MCF 10A (cell line): ENCODE measurements around the gene BMPR1B. TPM values are rescaled to one million over a fixed set of nuclear protein-coding genes. Genes with fewer than 3 reads are reported as not detected.

Experiments used
- BruUV-seq: library from RNA; stranded (reverse); fragments of 400-500 nt; replicated peaks from 2 replicates; lab custom pipeline; 2021; lab: Mats Ljungman, UMichigan
- CTCF ChIA-PET: fragments of 300-600 bp; sonication (Branson Sonifier 250); formaldehyde crosslinking; extraction: SDS; loops from one replicate; lab custom pipeline; 2021; ENCODE audit warnings: antibody characterized with exemption, inconsistent platforms; lab: Yijun Ruan, JAX
- POLR2A ChIA-PET: fragments of 300-600, 350-650 bp; sonication (Branson Sonifier 250); formaldehyde crosslinking; extraction: SDS; loops from one replicate; lab custom pipeline; 2020; ENCODE audit warnings: antibody characterized with exemption, inconsistent platforms; lab: Yijun Ruan, JAX
- DNase-seq: peaks from one replicate; pipeline ENCODE4 v3.0.0-alpha.2; 2018; ENCODE audit not compliant: unreplicated experiment
- H3K27ac Mint-ChIP-seq: one replicate; pipeline ENCODE4 v1.8.0; 2022; ENCODE audit warnings: mild to moderate bottlenecking, low read depth, mixed read lengths; ENCODE audit not compliant: unreplicated experiment
- H3K27me3 Mint-ChIP-seq: one replicate; pipeline ENCODE4 v1.8.0; 2022; ENCODE audit warnings: mixed read lengths; ENCODE audit not compliant: insufficient read depth, unreplicated experiment
- H3K36me3 Mint-ChIP-seq: one replicate; pipeline ENCODE4 v1.8.0; 2022; ENCODE audit warnings: mild to moderate bottlenecking, moderate library complexity, mixed read lengths; ENCODE audit not compliant: insufficient read depth, unreplicated experiment
- H3K4me1 Mint-ChIP-seq: one replicate; pipeline ENCODE4 v1.8.0; 2022; ENCODE audit warnings: mixed read lengths; ENCODE audit not compliant: insufficient read depth, unreplicated experiment
- H3K4me3 Mint-ChIP-seq: one replicate; pipeline ENCODE4 v1.8.0; 2022; ENCODE audit warnings: mild to moderate bottlenecking, moderate library complexity, mixed read lengths; ENCODE audit not compliant: unreplicated experiment
- H3K9me3 Mint-ChIP-seq: one replicate; pipeline ENCODE4 v1.8.0; 2022; ENCODE audit warnings: mixed read lengths; ENCODE audit not compliant: unreplicated experiment
- intact Hi-C: fragments of 100-400 bp; cut with micrococcal nuclease; formaldehyde crosslinking; loops from 2 replicates; pipeline ENCODE4 v1.14.1; 2022
- total RNA-seq: library from RNA; stranded (reverse); gene quantifications from 2 replicates; pipeline ENCODE4 v1.2.3, GENCODE V29; 2022
- TF ChIP-seq, protein P1 (sequence below): fragments of 200-600 bp; IDR thresholded peaks from one replicate; pipeline ENCODE4 v1.8.0; 2022; ENCODE audit warnings: antibody characterized with exemption, mild to moderate bottlenecking; ENCODE audit not compliant: unreplicated experiment

The BMPR1B gene
- total RNA-seq, 1 experiment from 2014 or later: 18.8 TPM

DNA sequence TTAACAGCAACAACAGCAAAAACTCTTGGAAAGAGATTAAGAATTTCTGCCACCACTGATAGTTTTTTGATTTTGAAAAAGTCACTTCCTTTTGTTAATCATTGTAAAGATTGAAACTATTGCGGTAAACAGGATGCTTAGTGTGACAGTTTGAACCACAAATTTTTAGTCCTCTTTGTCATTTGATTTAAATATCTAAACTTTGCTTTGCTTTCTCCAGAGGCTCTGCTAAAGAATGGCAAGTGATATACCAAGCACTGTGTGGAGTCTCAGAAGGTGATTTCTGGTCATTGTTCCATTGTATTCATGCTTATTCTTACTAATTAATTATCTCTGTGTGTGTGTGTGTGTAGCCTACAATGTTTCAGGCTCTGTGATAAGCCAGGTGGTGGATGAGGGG lies 155.6 kb downstream of the BMPR1B start:
- intact Hi-C loops: no loop called here

DNA sequence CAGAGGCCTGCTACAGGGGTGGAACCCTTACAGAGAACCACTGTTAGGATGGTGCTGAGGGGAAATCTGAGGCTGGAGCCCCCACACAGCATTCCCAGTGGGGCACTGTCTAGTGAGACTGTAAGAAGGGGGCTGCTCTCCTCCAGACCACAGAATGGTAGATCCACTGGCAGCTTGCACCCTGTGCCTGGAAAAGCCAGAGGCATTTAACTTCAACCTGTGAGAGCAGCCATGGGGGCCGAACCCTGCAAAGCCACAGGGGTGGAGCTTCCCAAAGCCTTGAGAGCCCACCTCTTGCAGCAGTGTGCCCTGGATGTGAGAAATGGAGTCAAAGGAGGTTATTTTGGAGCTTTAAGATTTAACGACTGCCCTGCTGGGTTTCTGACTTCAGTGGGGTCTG lies 159.4 kb downstream of the BMPR1B start:
- TF ChIP-seq, protein P1, sequence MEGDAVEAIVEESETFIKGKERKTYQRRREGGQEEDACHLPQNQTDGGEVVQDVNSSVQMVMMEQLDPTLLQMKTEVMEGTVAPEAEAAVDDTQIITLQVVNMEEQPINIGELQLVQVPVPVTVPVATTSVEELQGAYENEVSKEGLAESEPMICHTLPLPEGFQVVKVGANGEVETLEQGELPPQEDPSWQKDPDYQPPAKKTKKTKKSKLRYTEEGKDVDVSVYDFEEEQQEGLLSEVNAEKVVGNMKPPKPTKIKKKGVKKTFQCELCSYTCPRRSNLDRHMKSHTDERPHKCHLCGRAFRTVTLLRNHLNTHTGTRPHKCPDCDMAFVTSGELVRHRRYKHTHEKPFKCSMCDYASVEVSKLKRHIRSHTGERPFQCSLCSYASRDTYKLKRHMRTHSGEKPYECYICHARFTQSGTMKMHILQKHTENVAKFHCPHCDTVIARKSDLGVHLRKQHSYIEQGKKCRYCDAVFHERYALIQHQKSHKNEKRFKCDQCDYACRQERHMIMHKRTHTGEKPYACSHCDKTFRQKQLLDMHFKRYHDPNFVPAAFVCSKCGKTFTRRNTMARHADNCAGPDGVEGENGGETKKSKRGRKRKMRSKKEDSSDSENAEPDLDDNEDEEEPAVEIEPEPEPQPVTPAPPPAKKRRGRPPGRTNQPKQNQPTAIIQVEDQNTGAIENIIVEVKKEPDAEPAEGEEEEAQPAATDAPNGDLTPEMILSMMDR: no peak
- Mint-ChIP-seq H3K27ac (no peak overlapping the region), H3K9me3 (peaks cover 9% of the 10 kb centered on the region), H3K4me1 (no peaks in the 10 kb centered on the region), H3K4me3 (no peak overlapping the region), H3K27me3 (no peaks in the 10 kb centered on the region), H3K36me3 (no peaks in the 10 kb centered on the region)
- no TSS peak for BruUV-seq
- DNase-seq: no peak
- ChIA-PET POLR2A (interaction anchor here (0.5 kb wide), 1 partner anchor 49 kb away, joined by 3 read pairs; no protein-coding TSS in a partner anchor), CTCF (no interaction called here)
- intact Hi-C loops: no loop called here

More for the DNA sequence above, 155.6 kb downstream of the BMPR1B start:
- peaks cover 9% of the 10 kb centered on the region for H3K9me3 Mint-ChIP-seq
- CTCF ChIA-PET: no interaction called here
- no peak overlapping the region for H3K4me3 Mint-ChIP-seq
- no TSS peak for BruUV-seq
- no peak overlapping the region for H3K27ac Mint-ChIP-seq
- no peaks in the 10 kb centered on the region for H3K27me3 Mint-ChIP-seq
- TF ChIP-seq, protein P1: no peak
- POLR2A ChIA-PET: interaction anchor here (1.4 kb wide), 1 partner anchor 33 kb away, joined by 3 read pairs; no protein-coding TSS in a partner anchor
- no peaks in the 10 kb centered on the region for H3K4me1 Mint-ChIP-seq
- no peak for DNase-seq
- H3K36me3 Mint-ChIP-seq: peaks cover 8% of the 10 kb centered on the region

GRCh38 chr4:94918543-94918942 lies 160.8 kb downstream of the BMPR1B start:
- DNase-seq: no peak
- no peaks in the 10 kb centered on the region for H3K36me3 Mint-ChIP-seq
- H3K27me3 Mint-ChIP-seq: no peaks in the 10 kb centered on the region
- ChIA-PET CTCF (interaction anchor here (0.6 to 1.0 kb wide), 4 partner anchors 12 to 402 kb away, joined by 3 to 5 read pairs (median 4); no protein-coding TSS in a partner anchor), POLR2A (interaction anchor here (0.6 to 1.2 kb wide), 2 partner anchors 10 to 12 kb away, joined by 3 read pairs; no protein-coding TSS in a partner anchor)
- H3K27ac Mint-ChIP-seq: no peak overlapping the region
- BruUV-seq: no TSS peak
- no peak overlapping the region for H3K4me3 Mint-ChIP-seq
- no peaks in the 10 kb centered on the region for H3K4me1 Mint-ChIP-seq
- TF ChIP-seq, protein P1: no peak
- intact Hi-C loops: no loop called here
- peaks cover 9% of the 10 kb centered on the region for H3K9me3 Mint-ChIP-seq

DNA sequence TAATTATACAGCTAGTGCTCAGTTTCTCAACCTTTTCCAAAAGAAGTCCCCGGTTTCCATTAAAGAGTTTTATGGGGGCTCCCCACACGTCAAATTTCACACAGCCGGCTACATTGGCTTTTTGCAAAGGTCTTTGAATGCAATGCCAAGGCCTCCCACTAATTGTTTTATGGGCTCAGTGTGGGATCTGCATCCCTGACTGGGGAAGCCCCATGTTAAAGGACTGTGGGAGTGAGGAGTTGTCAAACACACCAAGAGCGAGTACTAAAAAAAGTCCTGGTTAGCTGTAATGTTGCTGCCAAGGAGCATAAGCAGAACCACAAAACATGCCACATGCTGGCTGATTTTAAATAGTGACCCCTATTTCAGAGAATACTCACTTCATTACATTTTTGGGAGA lies 162.6 kb downstream of the BMPR1B start:
- H3K4me1 Mint-ChIP-seq: no peaks in the 10 kb centered on the region
- no TSS peak for BruUV-seq
- H3K27ac Mint-ChIP-seq: no peak overlapping the region
- H3K27me3 Mint-ChIP-seq: no peaks in the 10 kb centered on the region
- no peak for DNase-seq
- ChIA-PET POLR2A (interaction anchor here (0.8 kb wide), 1 partner anchor 10 kb away, joined by 3 read pairs; no protein-coding TSS in a partner anchor), CTCF (interaction anchor here (1.0 kb wide), 1 partner anchor 174 kb away, joined by 3 read pairs; no protein-coding TSS in a partner anchor)
- H3K4me3 Mint-ChIP-seq: no peak overlapping the region
- TF ChIP-seq, protein P1: no peak
- peaks cover 3% of the 10 kb centered on the region for H3K36me3 Mint-ChIP-seq
- H3K9me3 Mint-ChIP-seq: peaks cover 9% of the 10 kb centered on the region
- intact Hi-C loops: no loop called here
